HG02678 (cell line): ENCODE data around the gene ADGRB2.

Experiments used
- ATAC-seq: cut with Tn5 transposase; IDR thresholded peaks from one replicate; pipeline ENCODE4 v1.9.1; 2021; ENCODE audit warnings: mild to moderate bottlenecking, moderate library complexity; ENCODE audit not compliant: unreplicated experiment

The ADGRB2 gene

DNA sequence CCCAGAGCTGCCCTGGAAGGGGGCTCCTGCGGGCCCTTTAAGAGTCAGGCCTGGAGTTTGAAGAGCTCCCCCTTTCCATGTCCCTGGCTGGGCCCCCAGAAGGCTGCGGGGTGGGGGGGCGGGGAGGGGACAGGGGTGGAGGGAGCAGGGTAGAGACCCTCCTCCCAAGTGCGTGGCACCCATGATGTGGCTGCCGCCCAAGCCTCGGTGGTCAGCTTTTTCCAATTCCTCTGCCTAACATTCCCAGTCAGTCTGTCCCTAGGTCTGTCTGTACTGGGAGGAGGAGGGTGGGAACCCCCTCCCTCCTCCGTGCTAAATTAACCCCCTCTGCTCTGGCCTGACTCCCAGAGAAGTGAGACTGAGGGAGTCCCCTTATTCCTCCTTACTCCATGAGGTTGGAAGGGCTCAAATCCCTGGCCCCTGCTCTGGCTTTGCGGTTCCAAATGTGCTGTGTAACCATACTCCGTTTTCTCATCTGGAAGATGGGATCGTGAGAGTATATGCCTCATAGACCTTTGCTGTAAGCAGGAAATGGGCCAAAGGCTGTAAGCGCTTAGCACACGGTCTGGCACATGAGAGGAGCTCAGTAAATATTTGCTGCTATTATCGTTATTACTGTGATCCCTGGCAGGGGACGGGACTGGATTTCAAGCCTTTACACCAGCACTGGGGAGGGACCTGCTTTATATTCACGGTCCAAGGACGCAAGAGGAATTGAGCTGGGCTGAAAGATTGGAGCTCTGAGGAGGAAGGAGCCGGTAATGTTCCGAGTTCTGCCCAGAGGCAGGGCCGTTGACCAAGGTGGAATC lies 59.7 kb downstream of the ADGRB2 start:
- ATAC-seq, result no peak

GRCh38 chr1:31703431-31704270 lies 60.5 kb downstream of the ADGRB2 start, which contains the start of gene COL16A1:
Gene COL16A1 (minus strand): TSS chr1:31704017. CDS start chr1:31702193, 1,824 bp downstream.
- no peak for ATAC-seq

DNA sequence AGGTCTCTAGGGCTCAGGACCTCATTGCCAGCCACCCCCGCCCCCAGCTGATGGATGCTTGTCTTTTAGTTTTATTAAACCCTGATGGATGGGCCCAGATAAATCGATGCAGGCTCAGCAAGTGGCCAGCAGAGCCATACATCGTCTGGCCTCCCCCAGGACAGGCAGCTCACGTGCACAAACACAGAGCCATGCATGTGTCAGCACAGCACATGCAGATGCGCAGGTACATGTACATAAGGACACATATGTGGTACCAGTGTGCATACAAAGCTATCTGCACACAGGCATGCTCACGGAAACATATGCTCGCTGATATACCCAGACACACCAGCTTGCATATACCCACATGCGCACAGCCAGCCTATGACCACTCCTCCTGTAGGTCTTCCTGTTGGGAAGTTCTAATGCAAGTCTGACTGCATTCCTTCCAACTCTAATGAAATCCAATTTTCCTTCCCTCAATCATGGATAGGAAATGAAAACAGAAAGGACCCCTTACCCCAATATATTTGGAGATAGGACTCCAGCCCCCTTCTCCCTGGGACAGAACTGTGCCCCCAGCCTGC lies 61.2 kb downstream of the ADGRB2 start:
- no peak for ATAC-seq

DNA sequence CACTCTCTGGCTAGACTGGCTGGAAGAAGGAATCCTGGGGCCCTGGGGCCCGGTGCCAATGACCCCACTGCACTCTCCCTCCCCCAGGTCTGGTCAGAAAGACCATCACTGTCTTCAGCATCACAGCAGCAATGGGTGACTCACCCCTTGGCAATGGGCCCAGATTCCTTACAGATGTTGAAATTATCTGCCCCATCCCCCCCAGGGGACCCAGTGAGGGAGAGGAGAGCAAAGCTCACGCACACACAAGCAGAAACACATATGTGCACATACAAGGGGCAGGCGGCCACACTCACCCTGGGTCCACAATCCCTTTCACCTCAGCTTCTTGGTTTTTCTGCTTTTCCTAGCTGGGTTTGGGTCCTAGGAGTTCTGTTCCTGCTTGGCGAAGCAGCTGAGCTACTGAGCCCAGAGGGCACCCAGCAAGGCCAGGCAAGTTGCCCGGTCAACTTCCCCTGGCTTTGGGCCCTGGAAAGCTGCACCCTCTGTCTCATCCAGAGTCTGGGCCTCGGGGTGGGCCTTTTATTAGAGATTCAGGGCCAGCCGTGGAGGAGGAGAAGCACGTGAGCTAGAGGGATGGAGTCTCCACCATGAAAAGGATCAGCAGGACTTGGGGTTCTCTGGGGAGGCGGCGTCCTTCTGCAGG lies 62.9 kb downstream of the ADGRB2 start:
- no peak for ATAC-seq

- no peak for ATAC-seq
Observed at GRCh38 chr1:31700468-31701090, 63.6 kb downstream of the ADGRB2 start.

- ATAC-seq, result no peak
Observed at GRCh38 chr1:31699341-31699891, 64.7 kb downstream of the ADGRB2 start.

DNA sequence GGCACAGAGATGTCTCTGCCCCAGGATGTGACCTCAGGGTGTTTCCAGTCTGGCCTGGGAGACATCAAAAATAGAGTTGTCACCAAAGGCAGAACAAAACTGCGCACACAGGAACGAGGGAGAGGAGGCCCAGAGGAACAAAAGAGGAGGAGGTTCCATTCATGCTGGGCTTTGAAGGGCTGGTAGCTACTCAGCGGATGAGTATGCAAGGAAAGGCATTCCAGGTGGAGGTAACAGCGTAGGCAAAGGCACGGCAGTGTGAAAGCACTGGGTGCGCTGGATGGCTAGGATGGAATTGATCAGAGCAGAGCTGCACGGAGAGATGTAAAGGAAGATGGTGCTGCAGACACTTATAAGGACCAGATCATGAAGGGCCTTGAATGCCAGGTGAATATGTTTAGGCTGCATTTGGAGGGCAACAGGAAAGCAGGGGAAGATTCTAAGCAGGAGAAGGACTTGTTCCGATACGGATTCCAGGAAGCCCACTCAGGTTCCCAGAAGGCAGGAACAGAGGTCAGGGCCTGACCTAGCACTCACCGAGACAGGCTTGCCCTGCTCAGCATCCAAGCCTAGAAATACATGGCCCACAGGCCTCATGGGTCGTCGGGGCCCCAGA lies 66.7 kb downstream of the ADGRB2 start:
- ATAC-seq, result no peak

DNA sequence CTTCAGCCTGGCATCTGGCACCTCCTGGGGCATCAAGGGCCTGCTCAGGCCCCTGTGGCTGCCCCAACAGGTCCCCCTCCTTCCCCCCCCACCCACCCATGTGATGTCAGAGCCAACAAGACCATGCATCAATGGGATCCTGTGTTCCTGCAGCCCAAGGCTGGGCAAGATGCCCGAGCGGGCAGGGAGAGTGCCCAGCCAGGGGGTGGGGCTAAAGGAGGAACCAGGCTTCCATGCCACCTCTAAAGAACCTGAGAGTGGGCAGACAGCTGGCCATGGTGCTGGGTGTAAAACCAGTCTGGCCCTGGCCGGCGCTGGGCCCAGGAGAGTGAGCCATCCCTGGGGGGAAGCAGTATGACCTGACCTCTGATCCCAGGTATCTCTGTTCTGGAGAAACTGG lies 67.9 kb downstream of the ADGRB2 start:
- no peak for ATAC-seq

DNA sequence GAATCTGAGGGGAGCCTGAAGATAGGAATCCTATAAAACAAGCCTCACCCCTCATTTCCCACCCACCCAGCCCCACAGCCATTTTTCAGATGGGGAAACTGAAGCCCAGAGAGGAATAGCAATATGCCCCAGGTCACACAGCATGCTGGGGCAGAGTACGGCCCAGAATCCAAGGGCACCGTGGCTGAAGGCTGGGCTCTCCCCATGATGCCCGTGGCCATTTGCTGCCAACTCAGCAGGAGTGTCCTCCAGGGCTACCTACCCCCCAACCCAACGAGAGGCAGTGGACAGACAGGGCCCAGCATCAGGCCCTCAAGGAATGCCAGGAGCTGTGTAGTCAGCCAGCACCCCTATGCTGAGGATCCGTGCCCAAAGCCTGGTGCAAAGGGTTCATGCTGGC lies 68.8 kb downstream of the ADGRB2 start:
- ATAC-seq, result no peak

- ATAC-seq, result no peak
Observed at GRCh38 chr1:31694964-31695313, 69.2 kb downstream of the ADGRB2 start.

- no peak for ATAC-seq
Observed at GRCh38 chr1:31694069-31694963, 69.8 kb downstream of the ADGRB2 start.

- ATAC-seq, result no peak
Observed at GRCh38 chr1:31693231-31693630, 70.9 kb downstream of the ADGRB2 start.

DNA sequence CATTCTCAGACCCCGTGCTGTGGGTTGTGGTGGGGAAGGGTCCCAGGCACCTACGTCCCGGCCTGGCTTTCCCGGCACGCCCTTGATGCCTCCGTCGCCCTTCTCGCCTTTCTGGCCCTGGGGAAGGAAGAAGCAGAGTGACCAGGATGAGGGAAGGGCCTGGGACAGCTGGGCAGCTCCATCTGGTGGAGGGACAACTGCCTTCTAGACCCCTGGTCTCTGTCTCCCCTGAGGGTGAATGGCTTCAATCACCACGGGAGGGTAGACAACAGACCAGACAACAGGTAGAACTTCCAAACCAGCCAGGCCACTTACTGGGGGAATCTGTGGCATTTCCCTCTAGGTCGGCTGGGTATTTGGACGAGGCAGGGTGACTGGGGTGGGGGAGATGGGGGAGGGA lies 72.2 kb downstream of the ADGRB2 start:
- ATAC-seq, result no peak

DNA sequence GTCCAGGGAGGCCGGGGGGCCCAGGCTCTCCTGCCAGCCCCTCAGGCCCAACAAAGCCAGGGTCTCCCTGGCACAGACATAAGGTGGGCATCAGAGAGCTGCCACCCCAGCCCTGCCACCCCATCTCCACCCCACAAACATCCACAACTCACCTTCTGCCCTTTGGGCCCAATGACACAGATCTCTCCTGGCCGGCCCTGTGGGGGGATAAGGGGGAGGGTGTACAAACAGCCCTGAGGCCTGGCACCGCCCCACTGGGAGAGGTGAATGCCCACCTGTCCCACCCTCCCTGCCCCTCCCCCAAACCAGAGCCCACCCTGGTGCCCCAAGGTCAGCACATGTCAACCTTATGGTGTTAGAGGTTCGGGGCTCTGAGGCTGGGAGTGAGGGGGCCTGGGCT lies 72.7 kb downstream of the ADGRB2 start:
- ATAC-seq, result no peak

DNA sequence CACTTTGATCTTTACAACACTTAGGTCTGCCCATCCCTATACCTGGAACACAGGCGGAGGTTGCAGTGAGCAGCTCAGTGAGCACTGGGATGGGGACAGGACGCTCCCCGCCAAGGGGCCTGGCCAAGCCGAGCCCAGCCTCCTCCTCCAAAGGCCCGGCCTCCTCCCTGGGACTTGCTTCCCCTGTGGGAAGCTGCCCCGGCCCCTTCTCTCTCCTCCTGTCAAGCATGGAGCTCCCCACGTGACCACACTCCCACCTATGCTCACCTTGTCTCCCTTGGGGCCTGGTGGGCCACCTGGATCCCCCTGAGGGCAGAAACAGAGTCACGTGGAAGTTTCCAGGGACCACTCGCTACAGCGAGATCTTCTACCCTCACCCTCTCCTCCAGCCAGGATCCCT lies 73.2 kb downstream of the ADGRB2 start:
- ATAC-seq, result no peak

GRCh38 chr1:31689854-31690253 lies 74.3 kb downstream of the ADGRB2 start:
- no peak for ATAC-seq

- ATAC-seq, result no peak
Observed at GRCh38 chr1:31689379-31689778, 74.8 kb downstream of the ADGRB2 start.

- ATAC-seq, result no peak
Observed at GRCh38 chr1:31688233-31688918, 75.8 kb downstream of the ADGRB2 start.

- ATAC-seq, result no peak
Observed at GRCh38 chr1:31687601-31688000, 76.5 kb downstream of the ADGRB2 start.
